ENCODE results near the gene TFF3.

The TFF3 gene

GRCh38 chr21:42315296-42315891 is at the start of gene TFF3:
TSS of gene TFF3 (minus strand) at chr21:42315409. CDS start at chr21:42315374, 35 bp downstream.
- DNase-seq (ENCODE audit: low read depth in 2 of 3, low spot score in 1 of 3) = no peak

- DNase-seq (ENCODE audit: low read depth in 2 of 3, low spot score in 1 of 3) = no peak
These were observed 49.2 kb upstream of the TFF3 start for GRCh38 chr21:42364304-42364865.

GRCh38 chr21:42363312-42363711 is 48.1 kb upstream of the TFF3 start:
- DNase-seq (ENCODE audit: low read depth in 2 of 3, low spot score in 1 of 3) = no peak

- no peak for DNase-seq (ENCODE audit: low read depth in 2 of 3, low spot score in 1 of 3)
These were observed 47.5 kb upstream of the TFF3 start for GRCh38 chr21:42362700-42363099.

- DNase-seq (ENCODE audit: low read depth in 2 of 3, low spot score in 1 of 3) = no peak
These were observed 47.0 kb upstream of the TFF3 start for GRCh38 chr21:42362198-42362597.

- DNase-seq (ENCODE audit: low read depth in 2 of 3, low spot score in 1 of 3) = no peak
These were observed 46.1 kb upstream of the TFF3 start for GRCh38 chr21:42361286-42361685.

GRCh38 chr21:42360317-42360716 is 45.1 kb upstream of the TFF3 start:
- DNase-seq (ENCODE audit: low read depth in 2 of 3, low spot score in 1 of 3) = no peak

- no peak for DNase-seq (ENCODE audit: low read depth in 2 of 3, low spot score in 1 of 3)
These were observed 43.7 kb upstream of the TFF3 start for GRCh38 chr21:42358937-42359336.

- no peak for DNase-seq (ENCODE audit: low read depth in 2 of 3, low spot score in 1 of 3)
These were observed 43.1 kb upstream of the TFF3 start for GRCh38 chr21:42358261-42358660.

- DNase-seq (ENCODE audit: low read depth in 2 of 3, low spot score in 1 of 3) = no peak
These were observed 42.1 kb upstream of the TFF3 start for GRCh38 chr21:42357307-42357706.

- no peak for DNase-seq (ENCODE audit: low read depth in 2 of 3, low spot score in 1 of 3)
These were observed 41.4 kb upstream of the TFF3 start for GRCh38 chr21:42356650-42357049.

GRCh38 chr21:42356046-42356445 is 40.8 kb upstream of the TFF3 start:
- no peak for DNase-seq (ENCODE audit: low read depth in 2 of 3, low spot score in 1 of 3)

- no peak for DNase-seq (ENCODE audit: low read depth in 2 of 3, low spot score in 1 of 3)
These were observed 38.4 kb upstream of the TFF3 start for GRCh38 chr21:42353623-42354022.

- no peak for DNase-seq (ENCODE audit: low read depth in 2 of 3, low spot score in 1 of 3)
These were observed 37.4 kb upstream of the TFF3 start for GRCh38 chr21:42352441-42353095.

GRCh38 chr21:42351626-42352440 is 36.6 kb upstream of the TFF3 start:
- DNase-seq (ENCODE audit: low read depth in 2 of 3, low spot score in 1 of 3) = no peak

GRCh38 chr21:42350927-42351426 is 35.8 kb upstream of the TFF3 start, which contains the start of gene TFF2:
TSS of gene TFF2 (minus strand) at chr21:42350994. CDS start at chr21:42350957, 37 bp downstream.
- DNase-seq (ENCODE audit: low read depth in 2 of 3, low spot score in 1 of 3) = no peak

- no peak for DNase-seq (ENCODE audit: low read depth in 2 of 3, low spot score in 1 of 3)
These were observed 35.2 kb upstream of the TFF3 start for GRCh38 chr21:42350318-42350910.

- no peak for DNase-seq (ENCODE audit: low read depth in 2 of 3, low spot score in 1 of 3)
These were observed 34.5 kb upstream of the TFF3 start for GRCh38 chr21:42349420-42350317.

GRCh38 chr21:42348762-42349161 is 33.6 kb upstream of the TFF3 start:
- DNase-seq (ENCODE audit: low read depth in 2 of 3, low spot score in 1 of 3) = no peak

Data from stimulated activated CD4-positive, alpha-beta T cell treated with anti-CD3 and anti-CD28 coated beads, Interleukin-12 subunit alpha, Interleukin-12 subunit beta, amount 100 ng/mL, for 48 hours (primary cell).